NB4 (cell line): ENCODE results near the gene MARK2.

Source experiments
- MYC ChIP-seq: IDR thresholded peaks from 2 replicates; pipeline ENCODE4 v1.6.1; 2011; ENCODE audit warnings: low read depth, low read length
- POLR2A ChIP-seq: IDR thresholded peaks from 2 replicates; pipeline ENCODE4 v1.6.1; 2011; ENCODE audit warnings: mild to moderate bottlenecking; ENCODE audit not compliant: insufficient read length; ENCODE audit errors: extremely low read depth
- TF ChIP-seq, protein P1 (sequence below): IDR thresholded peaks from one replicate; pipeline ENCODE4 v1.5.1; 2012; ENCODE audit warnings: low read depth, low read length
- TF ChIP-seq, protein P2 (sequence below): IDR thresholded peaks from 2 replicates; pipeline ENCODE4 v1.6.1; 2011; ENCODE audit warnings: low read depth, low read length

DNA sequence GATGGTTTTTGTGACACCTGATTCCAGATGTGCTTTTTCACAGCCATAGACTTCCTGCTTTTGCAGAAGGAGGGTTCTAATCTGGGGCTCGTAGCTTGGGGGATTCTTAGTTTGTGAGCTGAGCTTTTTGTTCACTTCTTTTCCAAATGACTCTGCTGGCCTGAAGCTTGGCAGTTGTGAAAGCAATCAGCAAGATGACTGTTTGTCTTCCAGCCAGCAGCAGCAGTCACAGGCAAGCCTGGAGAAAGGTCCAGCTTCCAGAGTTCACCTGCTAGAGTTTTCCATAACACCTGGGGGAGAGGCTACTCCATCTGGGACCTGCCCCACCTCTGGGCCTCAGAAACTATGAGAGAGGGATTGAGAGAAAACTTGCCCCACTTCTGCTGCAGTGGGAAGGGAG lies 4.1 kb downstream of the MARK2 start:
- TF ChIP-seq, protein P1, sequence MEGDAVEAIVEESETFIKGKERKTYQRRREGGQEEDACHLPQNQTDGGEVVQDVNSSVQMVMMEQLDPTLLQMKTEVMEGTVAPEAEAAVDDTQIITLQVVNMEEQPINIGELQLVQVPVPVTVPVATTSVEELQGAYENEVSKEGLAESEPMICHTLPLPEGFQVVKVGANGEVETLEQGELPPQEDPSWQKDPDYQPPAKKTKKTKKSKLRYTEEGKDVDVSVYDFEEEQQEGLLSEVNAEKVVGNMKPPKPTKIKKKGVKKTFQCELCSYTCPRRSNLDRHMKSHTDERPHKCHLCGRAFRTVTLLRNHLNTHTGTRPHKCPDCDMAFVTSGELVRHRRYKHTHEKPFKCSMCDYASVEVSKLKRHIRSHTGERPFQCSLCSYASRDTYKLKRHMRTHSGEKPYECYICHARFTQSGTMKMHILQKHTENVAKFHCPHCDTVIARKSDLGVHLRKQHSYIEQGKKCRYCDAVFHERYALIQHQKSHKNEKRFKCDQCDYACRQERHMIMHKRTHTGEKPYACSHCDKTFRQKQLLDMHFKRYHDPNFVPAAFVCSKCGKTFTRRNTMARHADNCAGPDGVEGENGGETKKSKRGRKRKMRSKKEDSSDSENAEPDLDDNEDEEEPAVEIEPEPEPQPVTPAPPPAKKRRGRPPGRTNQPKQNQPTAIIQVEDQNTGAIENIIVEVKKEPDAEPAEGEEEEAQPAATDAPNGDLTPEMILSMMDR, result no peak
- no peak for TF ChIP-seq MYC
- TF ChIP-seq, protein P2, sequence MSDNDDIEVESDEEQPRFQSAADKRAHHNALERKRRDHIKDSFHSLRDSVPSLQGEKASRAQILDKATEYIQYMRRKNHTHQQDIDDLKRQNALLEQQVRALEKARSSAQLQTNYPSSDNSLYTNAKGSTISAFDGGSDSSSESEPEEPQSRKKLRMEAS, result no peak
- no peak for TF ChIP-seq POLR2A
